GM12878 (cell line): ENCODE data around the gene GTF3A. TPM values are rescaled to one million over a fixed set of nuclear protein-coding genes. Genes with fewer than 3 reads are reported as not detected.

Experiments
- ATAC-seq: fragments of 200-7000 bp; cut with Tn5 transposase; 3 replicates; pipeline ENCODE4 v1.9.1; 2020; ENCODE audit warnings: mild to moderate bottlenecking, moderate library complexity
- BruUV-seq: library from RNA; stranded (reverse); fragments of 400-500 nt; replicated peaks from 2 replicates; lab custom pipeline; 2021; lab: Mats Ljungman, UMichigan
- CTCF ChIA-PET: fragments of 300-600 bp; sonication (Branson Sonifier 250); formaldehyde crosslinking; extraction: SDS; loops from one replicate; lab custom pipeline; 2021; ENCODE audit warnings: inconsistent platforms; lab: Yijun Ruan, JAX
- POLR2A ChIA-PET: fragments of 350-600 bp; formaldehyde crosslinking; extraction: SDS; loops from one replicate; lab custom pipeline; 2021; ENCODE audit warnings: inconsistent platforms; lab: Charles Lee
- RAD21 ChIA-PET: fragments of 300-600 bp; sonication (Branson Sonifier 250); formaldehyde crosslinking; loops from one replicate; lab custom pipeline; 2023; ENCODE audit warnings: antibody characterized with exemption; ENCODE audit not compliant: unreplicated experiment; lab: Charles Lee
- SMC1A ChIA-PET: fragments of 300-600 bp; sonication (Branson Sonifier 250); formaldehyde crosslinking; loops from one replicate; lab custom pipeline; 2023; ENCODE audit not compliant: unreplicated experiment, uncharacterized antibody; lab: Charles Lee
- DNase-seq: peaks from one replicate; pipeline ENCODE4 v3.0.0-alpha.2; 2011; ENCODE audit warnings: low read depth, low spot score
- FAIRE-seq: peaks from 3 replicates; lab custom pipeline; 2011; peaks lifted over from hg19 to GRCh38; lab: Jason Lieb, UNC
- H2AFZ ChIP-seq: 2 replicates; pipeline ENCODE4 v1.6.0; 2011; ENCODE audit warnings: low read depth, low read length, control low read depth; ENCODE audit not compliant: control insufficient read depth
- H3K27ac ChIP-seq: 2 replicates; pipeline ENCODE4 v1.5.1; 2011; ENCODE audit warnings: control low read depth; ENCODE audit not compliant: control insufficient read depth, insufficient read depth
- H3K27me3 ChIP-seq, 2 experiments: replicated peaks in 1 of 2; 2 replicates each; pipeline versions ENCODE4 v1.6.0 to v1.6.1; 2011; ENCODE audit warnings: low read length in 1 of 2; ENCODE audit not compliant: control insufficient read depth in 2 of 2, insufficient read depth in 2 of 2
- H3K36me3 ChIP-seq, 2 experiments: 2 replicates each; pipeline ENCODE4 v1.5.1; 2011; ENCODE audit warnings: low read length in 1 of 2; ENCODE audit not compliant: control insufficient read depth in 2 of 2, insufficient read depth in 2 of 2
- H3K4me1 ChIP-seq: 2 replicates; pipeline ENCODE4 v1.6.1; 2011; ENCODE audit warnings: mild to moderate bottlenecking, low read length, moderate library complexity, mixed read lengths; ENCODE audit not compliant: control insufficient read depth, insufficient read depth
- H3K4me2 ChIP-seq: 2 replicates; pipeline ENCODE4 v1.6.0; 2011; ENCODE audit warnings: control low read depth; ENCODE audit not compliant: control insufficient read depth, insufficient read depth
- H3K4me3 ChIP-seq: fragments of 200-600 bp; sonication (generic); 2 replicates; pipeline ENCODE4 v1.5.1; 2016
- H3K79me2 ChIP-seq: 2 replicates; pipeline ENCODE4 v1.6.0; 2011; ENCODE audit warnings: low read length; ENCODE audit not compliant: control insufficient read depth, insufficient read depth
- H3K9ac ChIP-seq: 2 replicates; pipeline ENCODE4 v1.8.0; 2011; ENCODE audit warnings: low read length, control low read depth, mixed read lengths; ENCODE audit not compliant: control insufficient read depth, insufficient read depth
- H3K9me3 ChIP-seq: replicated peaks from 3 replicates; pipeline ENCODE4 v1.5.1; 2011; ENCODE audit warnings: mild to moderate bottlenecking, low read length; ENCODE audit not compliant: control insufficient read depth, insufficient read depth
- H4K20me1 ChIP-seq: 2 replicates; pipeline ENCODE4 v1.6.0; 2011; ENCODE audit not compliant: control insufficient read depth, insufficient read depth
- ATF7 ChIP-seq: fragments of 450-650 bp; IDR thresholded peaks from 2 replicates; pipeline ENCODE4 v1.6.1; 2016; ENCODE audit warnings: low read depth, mild to moderate bottlenecking
- CHD1 ChIP-seq: IDR thresholded peaks from 2 replicates; pipeline ENCODE4 v1.6.1; 2012; ENCODE audit warnings: low read depth, low read length, improper control_type of control experiment
- ETV6 ChIP-seq, 2 experiments: fragments of 450-650 bp in 1 of 2; IDR thresholded peaks in 1 of 2; conservative IDR thresholded peaks in 1 of 2; 2 replicates each; pipeline ENCODE4 v1.6.1; 2014; ENCODE audit warnings: antibody characterized with exemption in 1 of 2, borderline replicate concordance in 1 of 2, low read depth in 1 of 2, mild to moderate bottlenecking in 1 of 2, moderate library complexity in 1 of 2
- FOXK2 ChIP-seq: fragments of 450-650 bp; IDR thresholded peaks from 2 replicates; pipeline ENCODE4 v1.6.1; 2017; ENCODE audit warnings: mild to moderate bottlenecking, moderate library complexity
- FOXM1 ChIP-seq: IDR thresholded peaks from 2 replicates; pipeline ENCODE4 v1.6.1; 2012; ENCODE audit warnings: low read depth, mild to moderate bottlenecking, inconsistent platforms, low read length, moderate library complexity
- NFIC ChIP-seq: IDR thresholded peaks from 2 replicates; pipeline ENCODE4 v1.6.1; 2012; ENCODE audit warnings: low read depth, mild to moderate bottlenecking, inconsistent platforms, low read length, moderate library complexity
- NR2C1 ChIP-seq: fragments of 450-650 bp; IDR thresholded peaks from 2 replicates; pipeline ENCODE4 v1.6.1; 2017; ENCODE audit warnings: antibody characterized with exemption, mild to moderate bottlenecking, moderate library complexity
- POLR2A ChIP-seq: IDR thresholded peaks from 2 replicates; pipeline ENCODE4 v1.6.1; 2011; ENCODE audit warnings: low read depth, mild to moderate bottlenecking, low read length
- SIN3A ChIP-seq: IDR thresholded peaks from 2 replicates; pipeline ENCODE4 v1.6.1; 2012; ENCODE audit warnings: low read depth, low read length, improper control_type of control experiment
- SMC3 ChIP-seq: IDR thresholded peaks from 2 replicates; pipeline ENCODE4 v1.6.1; 2011; ENCODE audit warnings: low read length, improper control_type of control experiment, borderline replicate concordance
- SPI1 ChIP-seq: IDR thresholded peaks from 2 replicates; pipeline ENCODE4 v1.6.1; 2011; ENCODE audit warnings: low read depth, mild to moderate bottlenecking, low read length, moderate library complexity, borderline replicate concordance; ENCODE audit not compliant: insufficient read depth
- SRF ChIP-seq, 2 experiments: IDR thresholded peaks; 2 replicates each; pipeline ENCODE4 v1.6.1; 2011; ENCODE audit warnings: low read depth in 2 of 2, low read length in 2 of 2, mild to moderate bottlenecking in 1 of 2, moderate library complexity in 1 of 2
- STAT1 ChIP-seq: fragments of 450-650 bp; conservative IDR thresholded peaks from 2 replicates; pipeline ENCODE4 v1.6.1; 2014; ENCODE audit warnings: antibody characterized with exemption, mild to moderate bottlenecking
- STAT3 ChIP-seq: IDR thresholded peaks from 2 replicates; pipeline ENCODE4 v1.6.1; 2011; ENCODE audit warnings: low read depth, low read length, improper control_type of control experiment
- SUPT20H ChIP-seq: IDR thresholded peaks from 2 replicates; pipeline ENCODE4 v1.6.1; 2011; ENCODE audit warnings: low read depth, mild to moderate bottlenecking, low read length, moderate library complexity, borderline replicate concordance; ENCODE audit not compliant: control insufficient read depth
- ZZZ3 ChIP-seq: IDR thresholded peaks from 2 replicates; pipeline ENCODE4 v1.6.1; 2011; ENCODE audit warnings: low read depth; ENCODE audit not compliant: control insufficient read depth, insufficient read length
- WGBS: methylation state at CpG from one replicate; pipeline ENCODE4 v1.1.6; 2016; ENCODE audit warnings: low lambda C conversion rate; ENCODE audit not compliant: insufficient replicate concordance, insufficient coverage; ENCODE audit errors: missing lambda C conversion rate; 5-methylcytosine and 5-hydroxymethylcytosine counted together
- in situ Hi-C: fragments of 300-500 bp; cut with MboI; formaldehyde crosslinking; loops from 9 replicates; pipeline ENCODE4 v1.14.3; 2018; ENCODE audit warnings: mixed read lengths
- intact Hi-C: fragments of 100-400 bp; cut with micrococcal nuclease; formaldehyde crosslinking; loops from one replicate; pipeline ENCODE4 v1.14.2; 2022; ENCODE audit not compliant: unreplicated experiment
- polyA plus RNA-seq, 11 experiments: library from polyadenylated mRNA; depleted of rRNA in 4 of 11; unstranded in 6 of 11; stranded (reverse) in 5 of 11; fragments of >200 nt; fragmentation: Nextera tagmentation in 4 of 11; fragmentation: Illumina TruSeq in 1 of 11; extraction: Ambion mirVana in 4 of 11; extraction: Trizol in 1 of 11; gene quantifications; 1 replicate in 1 of 11; 2 replicates in 10 of 11; pipeline versions ENCODE4 v1.2.1 to v1.2.3, GENCODE V29; 2011 to 2016; ENCODE audit warnings: inconsistent platforms in 2 of 11, missing spikeins in 2 of 11, low read depth in 1 of 11
- total RNA-seq, 4 experiments: library from RNA; depleted of rRNA in 3 of 4; stranded (reverse); fragments of >200 nt in 3 of 4; fragmentation: Illumina TruSeq in 1 of 4; extraction: Trizol in 1 of 4; gene quantifications; 2 replicates each; pipeline versions ENCODE4 v1.2.1 to v1.2.3, GENCODE V29; 2013 to 2021
- TF ChIP-seq, protein P1 (sequence below): fragments of 450-650 bp; formaldehyde crosslinking; IDR thresholded peaks from 2 replicates; pipeline ENCODE4 v1.5.0; 2022; ENCODE audit warnings: mild to moderate bottlenecking, missing genetic modification characterization
- TF ChIP-seq, protein P2 (sequence below): fragments of 450-650 bp; IDR thresholded peaks from 2 replicates; pipeline ENCODE4 v1.6.1; 2017; ENCODE audit warnings: antibody characterized with exemption, mild to moderate bottlenecking, moderate library complexity

The GTF3A gene
- total and polyA plus RNA-seq, 10 of the 15 experiments (the other 5 are each of a cell fraction or from before 2014, with no cell fraction given): 74.2 to 524 (median 216) TPM

DNA sequence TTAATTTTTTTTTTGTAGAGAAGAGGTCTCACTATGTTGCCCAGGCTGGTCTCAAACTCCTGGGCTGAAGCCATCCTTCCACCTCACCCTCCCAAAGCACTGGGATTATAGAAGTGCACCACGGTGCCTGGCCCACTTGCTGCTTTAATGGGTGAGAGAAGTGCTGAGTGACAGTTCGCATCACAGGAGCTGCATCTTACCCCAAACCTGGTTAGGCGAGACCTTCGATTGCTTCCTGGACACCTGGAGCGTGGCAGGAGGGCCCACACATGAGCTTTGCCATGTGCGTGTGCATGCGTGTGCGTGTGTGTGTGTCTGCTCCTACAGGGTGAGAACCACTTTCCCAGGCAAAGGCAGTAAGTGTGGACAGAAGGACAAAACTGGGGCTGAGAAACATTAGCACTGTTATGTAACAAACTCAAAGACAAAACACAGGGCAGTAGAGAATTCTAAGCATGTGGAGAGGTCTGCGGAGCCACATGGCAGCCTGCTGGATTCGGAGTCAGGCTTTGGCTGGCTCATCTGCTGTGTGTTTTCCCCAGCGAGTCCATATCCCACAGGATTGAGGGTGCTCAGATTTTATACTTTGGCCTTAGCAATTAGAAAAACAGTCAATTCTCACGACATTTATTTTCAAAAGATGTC lies 37.6 kb downstream of the GTF3A start:
- DNase-seq (no peak), ATAC-seq (no peak; the same call in 2 of the 3 replicates), FAIRE-seq (no peak)
- H3K27me3 ChIP-seq: no peaks in the 10 kb centered on the region
- ChIA-PET POLR2A (interaction anchor here (0.7 kb wide), 1 partner anchor 14 kb away, joined by 9 read pairs; no protein-coding TSS in a partner anchor), RAD21 (interaction anchor here (0.8 to 1.3 kb wide), 2 partner anchors 11 to 36 kb away, joined by 3 read pairs; no protein-coding TSS in a partner anchor), CTCF (interaction anchor here (1.0 kb wide), 1 partner anchor 192 kb away, joined by 3 read pairs; no protein-coding TSS in a partner anchor), SMC1A (interaction anchor here (0.9 kb wide), 1 partner anchor 364 kb away, joined by 3 read pairs; no protein-coding TSS in a partner anchor)
- no peak overlapping the region for H3K27ac ChIP-seq
- 37% methylated on average over 12 of the region's 12 CpGs for WGBS
- no peak overlapping the region for H3K4me3 ChIP-seq
- TF ChIP-seq, protein P1, sequence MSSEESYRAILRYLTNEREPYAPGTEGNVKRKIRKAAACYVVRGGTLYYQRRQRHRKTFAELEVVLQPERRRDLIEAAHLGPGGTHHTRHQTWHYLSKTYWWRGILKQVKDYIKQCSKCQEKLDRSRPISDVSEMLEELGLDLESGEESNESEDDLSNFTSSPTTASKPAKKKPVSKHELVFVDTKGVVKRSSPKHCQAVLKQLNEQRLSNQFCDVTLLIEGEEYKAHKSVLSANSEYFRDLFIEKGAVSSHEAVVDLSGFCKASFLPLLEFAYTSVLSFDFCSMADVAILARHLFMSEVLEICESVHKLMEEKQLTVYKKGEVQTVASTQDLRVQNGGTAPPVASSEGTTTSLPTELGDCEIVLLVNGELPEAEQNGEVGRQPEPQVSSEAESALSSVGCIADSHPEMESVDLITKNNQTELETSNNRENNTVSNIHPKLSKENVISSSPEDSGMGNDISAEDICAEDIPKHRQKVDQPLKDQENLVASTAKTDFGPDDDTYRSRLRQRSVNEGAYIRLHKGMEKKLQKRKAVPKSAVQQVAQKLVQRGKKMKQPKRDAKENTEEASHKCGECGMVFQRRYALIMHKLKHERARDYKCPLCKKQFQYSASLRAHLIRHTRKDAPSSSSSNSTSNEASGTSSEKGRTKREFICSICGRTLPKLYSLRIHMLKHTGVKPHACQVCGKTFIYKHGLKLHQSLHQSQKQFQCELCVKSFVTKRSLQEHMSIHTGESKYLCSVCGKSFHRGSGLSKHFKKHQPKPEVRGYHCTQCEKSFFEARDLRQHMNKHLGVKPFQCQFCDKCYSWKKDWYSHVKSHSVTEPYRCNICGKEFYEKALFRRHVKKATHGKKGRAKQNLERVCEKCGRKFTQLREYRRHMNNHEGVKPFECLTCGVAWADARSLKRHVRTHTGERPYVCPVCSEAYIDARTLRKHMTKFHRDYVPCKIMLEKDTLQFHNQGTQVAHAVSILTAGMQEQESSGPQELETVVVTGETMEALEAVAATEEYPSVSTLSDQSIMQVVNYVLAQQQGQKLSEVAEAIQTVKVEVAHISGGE (CRISPR knock-in tag): no peak
- TF ChIP-seq FOXK2 (no peak), SRF (IDR thresholded peaks at IDR 0.05; ENCODE audit: low read depth in 2 of 2, low read length in 2 of 2) (no peak), POLR2A (no peak), NR2C1 (no peak), SIN3A (no peak), ATF7 (no peak), STAT1 (no peak), CHD1 (no peak), ZZZ3 (no peak), NFIC (no peak), STAT3 (no peak), SMC3 (no peak), ETV6 (conservative IDR thresholded peaks at IDR 0.05 in 1 of 2, IDR thresholded peaks at IDR 0.05 in 1 of 2; ENCODE audit: borderline replicate concordance in 1 of 2, low read depth in 1 of 2) (no peak), FOXM1 (no peak), SPI1 (no peak), SUPT20H (no peak)
- TF ChIP-seq, protein P2, sequence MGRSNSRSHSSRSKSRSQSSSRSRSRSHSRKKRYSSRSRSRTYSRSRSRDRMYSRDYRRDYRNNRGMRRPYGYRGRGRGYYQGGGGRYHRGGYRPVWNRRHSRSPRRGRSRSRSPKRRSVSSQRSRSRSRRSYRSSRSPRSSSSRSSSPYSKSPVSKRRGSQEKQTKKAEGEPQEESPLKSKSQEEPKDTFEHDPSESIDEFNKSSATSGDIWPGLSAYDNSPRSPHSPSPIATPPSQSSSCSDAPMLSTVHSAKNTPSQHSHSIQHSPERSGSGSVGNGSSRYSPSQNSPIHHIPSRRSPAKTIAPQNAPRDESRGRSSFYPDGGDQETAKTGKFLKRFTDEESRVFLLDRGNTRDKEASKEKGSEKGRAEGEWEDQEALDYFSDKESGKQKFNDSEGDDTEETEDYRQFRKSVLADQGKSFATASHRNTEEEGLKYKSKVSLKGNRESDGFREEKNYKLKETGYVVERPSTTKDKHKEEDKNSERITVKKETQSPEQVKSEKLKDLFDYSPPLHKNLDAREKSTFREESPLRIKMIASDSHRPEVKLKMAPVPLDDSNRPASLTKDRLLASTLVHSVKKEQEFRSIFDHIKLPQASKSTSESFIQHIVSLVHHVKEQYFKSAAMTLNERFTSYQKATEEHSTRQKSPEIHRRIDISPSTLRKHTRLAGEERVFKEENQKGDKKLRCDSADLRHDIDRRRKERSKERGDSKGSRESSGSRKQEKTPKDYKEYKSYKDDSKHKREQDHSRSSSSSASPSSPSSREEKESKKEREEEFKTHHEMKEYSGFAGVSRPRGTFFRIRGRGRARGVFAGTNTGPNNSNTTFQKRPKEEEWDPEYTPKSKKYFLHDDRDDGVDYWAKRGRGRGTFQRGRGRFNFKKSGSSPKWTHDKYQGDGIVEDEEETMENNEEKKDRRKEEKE: no peak
- no peaks in the 10 kb centered on the region for H3K4me1 ChIP-seq
- intact Hi-C loops: no loop called here
- H2AFZ ChIP-seq: peak overlapping the region; percentile 49
- no TSS peak for BruUV-seq
- H3K4me2 ChIP-seq: no peak overlapping the region
- no peaks in the 10 kb centered on the region for H4K20me1 ChIP-seq
- H3K9me3 ChIP-seq: no peaks in the 10 kb centered on the region
- H3K9ac ChIP-seq: no peak overlapping the region
- in situ Hi-C loops: no loop called here
- no peaks in the 10 kb centered on the region for H3K36me3 ChIP-seq
- H3K79me2 ChIP-seq: no peaks in the 10 kb centered on the region
